A549 (cell line): ENCODE results near the gene TMEM131.

ENCODE experiments used
- CEBPB ChIP-seq, 2 experiments: fragments of >200 bp in 1 of 2; sonication (Bioruptor Twin) in 1 of 2; formaldehyde crosslinking in 1 of 2; IDR thresholded peaks; 2 replicates each; pipeline ENCODE4 v1.6.1; 2012 to 2016
- EP300 ChIP-seq, 2 experiments: fragments of >200 bp; sonication (Bioruptor Twin); formaldehyde crosslinking; IDR thresholded peaks; 2 replicates in 1 of 2; 3 replicates in 1 of 2; pipeline ENCODE4 v1.6.1; 2016 to 2017
- ESRRA ChIP-seq: fragments of 150-350 bp; IDR thresholded peaks from 2 replicates; pipeline ENCODE4 v1.6.1; 2014; ENCODE audit warnings: mild to moderate bottlenecking, low read length, borderline replicate concordance
- HDAC2 ChIP-seq: fragments of 200-600 bp; sonication (generic); IDR thresholded peaks from 2 replicates; pipeline ENCODE4 v1.6.1; 2016
- KDM1A ChIP-seq: fragments of 200-600 bp; sonication (generic); IDR thresholded peaks from 2 replicates; pipeline ENCODE4 v1.6.1; 2016; ENCODE audit warnings: low read depth, mild to moderate bottlenecking
- POLR2A ChIP-seq: IDR thresholded peaks from 2 replicates; pipeline ENCODE4 v1.6.1; 2012; ENCODE audit warnings: mild to moderate bottlenecking, low read length
- RAD21 ChIP-seq, 2 experiments: fragments of >200 bp in 1 of 2; sonication (Bioruptor Twin) in 1 of 2; formaldehyde crosslinking in 1 of 2; IDR thresholded peaks in 1 of 2; conservative IDR thresholded peaks in 1 of 2; 2 replicates in 1 of 2; 3 replicates in 1 of 2; pipeline ENCODE4 v1.6.1; 2012 to 2018; ENCODE audit warnings: inconsistent platforms in 1 of 2
- RFX5 ChIP-seq: fragments of 450-650 bp; IDR thresholded peaks from 2 replicates; pipeline ENCODE4 v1.7.1; 2014; ENCODE audit warnings: antibody characterized with exemption, mild to moderate bottlenecking, moderate library complexity
- TF ChIP-seq, protein P1 (sequence below): fragments of >200 bp; sonication (Bioruptor Twin); formaldehyde crosslinking; IDR thresholded peaks from 3 replicates; pipeline ENCODE4 v1.5.1; 2016
- TF ChIP-seq, protein P2 (sequence below): fragments of 200-600 bp; sonication (generic); IDR thresholded peaks from 2 replicates; pipeline ENCODE4 v1.6.1; 2016; ENCODE audit warnings: antibody characterized with exemption, mild to moderate bottlenecking, moderate library complexity
- TF ChIP-seq, protein P3 (sequence below): fragments of 250-450 bp; sonication (Bioruptor Pico); IDR thresholded peaks from 2 replicates; pipeline ENCODE4 v1.5.0; 2021; ENCODE audit warnings: mild to moderate bottlenecking, moderate library complexity, borderline replicate concordance

DNA sequence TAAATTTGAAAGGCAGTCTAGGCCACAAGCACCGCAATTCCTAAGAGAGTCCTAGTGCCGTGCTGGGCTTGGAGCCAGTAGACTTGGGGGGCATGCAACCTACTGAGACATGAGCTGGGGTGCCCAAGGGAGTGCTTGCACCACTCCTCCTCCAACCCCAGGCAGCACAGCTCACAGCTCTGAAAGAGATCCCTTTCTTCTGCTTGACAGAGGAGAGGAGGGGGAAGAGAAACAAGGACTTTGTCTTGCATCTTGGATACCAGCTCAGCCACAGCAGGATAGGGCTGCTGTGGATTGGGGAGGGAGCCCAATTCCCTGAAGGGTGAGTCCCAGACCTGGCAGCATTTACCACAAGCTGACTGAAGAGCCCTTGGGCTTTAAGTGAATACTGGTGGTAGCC, 134.6 kb downstream of the TMEM131 start:
- TF ChIP-seq, protein P1, sequence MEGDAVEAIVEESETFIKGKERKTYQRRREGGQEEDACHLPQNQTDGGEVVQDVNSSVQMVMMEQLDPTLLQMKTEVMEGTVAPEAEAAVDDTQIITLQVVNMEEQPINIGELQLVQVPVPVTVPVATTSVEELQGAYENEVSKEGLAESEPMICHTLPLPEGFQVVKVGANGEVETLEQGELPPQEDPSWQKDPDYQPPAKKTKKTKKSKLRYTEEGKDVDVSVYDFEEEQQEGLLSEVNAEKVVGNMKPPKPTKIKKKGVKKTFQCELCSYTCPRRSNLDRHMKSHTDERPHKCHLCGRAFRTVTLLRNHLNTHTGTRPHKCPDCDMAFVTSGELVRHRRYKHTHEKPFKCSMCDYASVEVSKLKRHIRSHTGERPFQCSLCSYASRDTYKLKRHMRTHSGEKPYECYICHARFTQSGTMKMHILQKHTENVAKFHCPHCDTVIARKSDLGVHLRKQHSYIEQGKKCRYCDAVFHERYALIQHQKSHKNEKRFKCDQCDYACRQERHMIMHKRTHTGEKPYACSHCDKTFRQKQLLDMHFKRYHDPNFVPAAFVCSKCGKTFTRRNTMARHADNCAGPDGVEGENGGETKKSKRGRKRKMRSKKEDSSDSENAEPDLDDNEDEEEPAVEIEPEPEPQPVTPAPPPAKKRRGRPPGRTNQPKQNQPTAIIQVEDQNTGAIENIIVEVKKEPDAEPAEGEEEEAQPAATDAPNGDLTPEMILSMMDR = no peak
- TF ChIP-seq ESRRA (no peak), RFX5 (no peak), CEBPB (IDR thresholded peaks at IDR 0.05) (no peak), EP300 (IDR thresholded peaks at IDR 0.05) (no peak), POLR2A (no peak), RAD21 (conservative IDR thresholded peaks at IDR 0.05 in 1 of 2, IDR thresholded peaks at IDR 0.05 in 1 of 2) (no peak), KDM1A (no peak), HDAC2 (no peak)
- TF ChIP-seq, protein P2, sequence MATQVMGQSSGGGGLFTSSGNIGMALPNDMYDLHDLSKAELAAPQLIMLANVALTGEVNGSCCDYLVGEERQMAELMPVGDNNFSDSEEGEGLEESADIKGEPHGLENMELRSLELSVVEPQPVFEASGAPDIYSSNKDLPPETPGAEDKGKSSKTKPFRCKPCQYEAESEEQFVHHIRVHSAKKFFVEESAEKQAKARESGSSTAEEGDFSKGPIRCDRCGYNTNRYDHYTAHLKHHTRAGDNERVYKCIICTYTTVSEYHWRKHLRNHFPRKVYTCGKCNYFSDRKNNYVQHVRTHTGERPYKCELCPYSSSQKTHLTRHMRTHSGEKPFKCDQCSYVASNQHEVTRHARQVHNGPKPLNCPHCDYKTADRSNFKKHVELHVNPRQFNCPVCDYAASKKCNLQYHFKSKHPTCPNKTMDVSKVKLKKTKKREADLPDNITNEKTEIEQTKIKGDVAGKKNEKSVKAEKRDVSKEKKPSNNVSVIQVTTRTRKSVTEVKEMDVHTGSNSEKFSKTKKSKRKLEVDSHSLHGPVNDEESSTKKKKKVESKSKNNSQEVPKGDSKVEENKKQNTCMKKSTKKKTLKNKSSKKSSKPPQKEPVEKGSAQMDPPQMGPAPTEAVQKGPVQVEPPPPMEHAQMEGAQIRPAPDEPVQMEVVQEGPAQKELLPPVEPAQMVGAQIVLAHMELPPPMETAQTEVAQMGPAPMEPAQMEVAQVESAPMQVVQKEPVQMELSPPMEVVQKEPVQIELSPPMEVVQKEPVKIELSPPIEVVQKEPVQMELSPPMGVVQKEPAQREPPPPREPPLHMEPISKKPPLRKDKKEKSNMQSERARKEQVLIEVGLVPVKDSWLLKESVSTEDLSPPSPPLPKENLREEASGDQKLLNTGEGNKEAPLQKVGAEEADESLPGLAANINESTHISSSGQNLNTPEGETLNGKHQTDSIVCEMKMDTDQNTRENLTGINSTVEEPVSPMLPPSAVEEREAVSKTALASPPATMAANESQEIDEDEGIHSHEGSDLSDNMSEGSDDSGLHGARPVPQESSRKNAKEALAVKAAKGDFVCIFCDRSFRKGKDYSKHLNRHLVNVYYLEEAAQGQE = no peak
- TF ChIP-seq, protein P3, sequence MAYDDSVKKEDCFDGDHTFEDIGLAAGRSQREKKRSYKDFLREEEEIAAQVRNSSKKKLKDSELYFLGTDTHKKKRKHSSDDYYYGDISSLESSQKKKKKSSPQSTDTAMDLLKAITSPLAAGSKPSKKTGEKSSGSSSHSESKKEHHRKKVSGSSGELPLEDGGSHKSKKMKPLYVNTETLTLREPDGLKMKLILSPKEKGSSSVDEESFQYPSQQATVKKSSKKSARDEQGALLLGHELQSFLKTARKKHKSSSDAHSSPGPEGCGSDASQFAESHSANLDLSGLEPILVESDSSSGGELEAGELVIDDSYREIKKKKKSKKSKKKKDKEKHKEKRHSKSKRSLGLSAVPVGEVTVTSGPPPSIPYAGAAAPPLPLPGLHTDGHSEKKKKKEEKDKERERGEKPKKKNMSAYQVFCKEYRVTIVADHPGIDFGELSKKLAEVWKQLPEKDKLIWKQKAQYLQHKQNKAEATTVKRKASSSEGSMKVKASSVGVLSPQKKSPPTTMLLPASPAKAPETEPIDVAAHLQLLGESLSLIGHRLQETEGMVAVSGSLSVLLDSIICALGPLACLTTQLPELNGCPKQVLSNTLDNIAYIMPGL (CRISPR knock-in tag) = no peak
